ENCODE data around the gene PQBP1.

The PQBP1 gene

GRCh38 chrX:48902776-48903175 lies 5.0 kb downstream of the PQBP1 start:
- DNase-seq = no peak

GRCh38 chrX:48903290-48903689 lies 5.6 kb downstream of the PQBP1 start:
- DNase-seq = no peak

- no peak for DNase-seq
Measured at GRCh38 chrX:48904180-48904579, 6.5 kb downstream of the PQBP1 start.

GRCh38 chrX:48904626-48905025 lies 6.9 kb downstream of the PQBP1 start:
- DNase-seq = no peak

- DNase-seq = no peak
Measured at GRCh38 chrX:48905090-48905790, 7.5 kb downstream of the PQBP1 start.

- DNase-seq = no peak
Measured at GRCh38 chrX:48908600-48908999, 10.9 kb downstream of the PQBP1 start.

GRCh38 chrX:48909703-48910294 lies 12.1 kb downstream of the PQBP1 start:
- DNase-seq = no peak

GRCh38 chrX:48910926-48911411 lies 13.2 kb downstream of the PQBP1 start:
- DNase-seq = no peak

GRCh38 chrX:48911412-48912182 lies 13.9 kb downstream of the PQBP1 start, which contains the start of gene SLC35A2:
Gene SLC35A2, minus strand, starts transcription at chrX:48911646. Its CDS starts 10 bp downstream, at chrX:48911636.
- peak; percentile 11 for DNase-seq

- no peak for DNase-seq
Measured at GRCh38 chrX:48913605-48914366, 16.1 kb downstream of the PQBP1 start.

- DNase-seq = no peak
Measured at GRCh38 chrX:48914593-48915493, 17.1 kb downstream of the PQBP1 start.

- peak; percentile 81 for DNase-seq
Measured at GRCh38 chrX:48917139-48918001, 19.6 kb downstream of the PQBP1 start.

- DNase-seq = no peak
Measured at GRCh38 chrX:48918301-48918642, 20.5 kb downstream of the PQBP1 start.

- peak; percentile 90 for DNase-seq
Measured at GRCh38 chrX:48918643-48919340, 21.1 kb downstream of the PQBP1 start, which contains the start of gene PIM2. Gene PIM2, minus strand, starts transcription at chrX:48919024. Its CDS starts 190 bp downstream, at chrX:48918834.

GRCh38 chrX:48919360-48919841 lies 21.7 kb downstream of the PQBP1 start:
- no peak for DNase-seq

- no peak for DNase-seq
Measured at GRCh38 chrX:48919947-48920717, 22.4 kb downstream of the PQBP1 start.

- DNase-seq = no peak
Measured at GRCh38 chrX:48920718-48921104, 23.0 kb downstream of the PQBP1 start.

GRCh38 chrX:48923771-48924170 lies 26.0 kb downstream of the PQBP1 start:
- no peak for DNase-seq

GRCh38 chrX:48924270-48924669 lies 26.5 kb downstream of the PQBP1 start:
- no peak for DNase-seq
